ENCODE results near the gene SACM1L. TPM values are rescaled to one million over a fixed set of nuclear protein-coding genes. Genes with fewer than 3 reads are reported as not detected.

The SACM1L gene
- total RNA-seq, 1 donor from 2014 or later = 50.8 TPM

GRCh38 chr3:45785605-45786150, 96.5 kb downstream of the SACM1L start:
- DNase-seq (ENCODE audit: low spot score) = no peak

- DNase-seq (ENCODE audit: low spot score) = no peak
Observed at GRCh38 chr3:45786801-45787495, 97.8 kb downstream of the SACM1L start.

- no peak for DNase-seq (ENCODE audit: low spot score)
Observed at GRCh38 chr3:45787551-45787950, 98.4 kb downstream of the SACM1L start.

DNA sequence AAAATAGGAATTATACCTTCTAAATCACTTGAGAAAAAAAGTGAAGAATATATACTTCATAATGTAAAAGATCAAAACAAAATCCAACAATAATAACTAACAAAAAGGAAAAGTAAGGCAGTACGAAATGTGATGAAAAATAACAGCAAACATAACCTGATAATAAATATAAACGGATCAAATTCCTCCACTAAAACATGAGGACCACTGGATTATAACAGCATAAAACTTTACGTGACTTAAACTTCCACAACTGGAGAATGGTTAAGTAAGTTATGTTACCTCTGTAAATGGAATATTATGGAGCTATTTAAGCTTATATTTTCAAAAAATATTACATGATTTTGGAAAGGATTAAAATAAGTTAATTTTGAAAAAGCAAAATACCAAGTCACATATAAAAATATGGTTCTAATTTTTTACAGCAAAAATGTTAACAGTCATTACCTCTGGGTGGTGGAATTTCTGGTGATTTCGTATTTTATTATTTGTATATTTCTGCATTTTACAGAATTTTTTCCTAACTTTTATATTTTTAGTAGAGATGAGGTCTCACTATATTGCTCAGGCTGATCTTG, 100.1 kb downstream of the SACM1L start:
- no peak for DNase-seq (ENCODE audit: low spot score)

- DNase-seq (ENCODE audit: low spot score) = no peak
Observed at GRCh38 chr3:45790596-45790995, 101.4 kb downstream of the SACM1L start.

DNA sequence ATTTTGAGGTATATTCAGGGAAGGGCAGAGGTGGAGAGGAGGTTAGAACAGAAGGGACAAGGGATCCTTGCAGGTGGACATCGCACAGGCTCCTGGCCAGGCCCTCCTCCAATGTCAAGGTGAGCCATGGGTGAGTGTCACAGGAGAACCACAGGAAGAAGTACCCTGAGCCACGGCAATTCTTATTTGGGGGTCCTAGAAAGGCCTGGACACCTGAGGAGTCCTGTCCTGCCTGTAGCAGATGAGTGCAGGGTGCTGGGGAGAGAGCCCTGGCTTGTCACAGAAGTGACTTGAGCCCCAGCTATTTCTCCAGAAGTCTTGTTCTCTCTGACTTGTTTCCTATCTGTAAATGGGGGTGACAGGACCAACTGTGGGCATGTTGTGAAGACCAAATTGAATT, 102.8 kb downstream of the SACM1L start:
- DNase-seq (ENCODE audit: low spot score) = no peak

DNA sequence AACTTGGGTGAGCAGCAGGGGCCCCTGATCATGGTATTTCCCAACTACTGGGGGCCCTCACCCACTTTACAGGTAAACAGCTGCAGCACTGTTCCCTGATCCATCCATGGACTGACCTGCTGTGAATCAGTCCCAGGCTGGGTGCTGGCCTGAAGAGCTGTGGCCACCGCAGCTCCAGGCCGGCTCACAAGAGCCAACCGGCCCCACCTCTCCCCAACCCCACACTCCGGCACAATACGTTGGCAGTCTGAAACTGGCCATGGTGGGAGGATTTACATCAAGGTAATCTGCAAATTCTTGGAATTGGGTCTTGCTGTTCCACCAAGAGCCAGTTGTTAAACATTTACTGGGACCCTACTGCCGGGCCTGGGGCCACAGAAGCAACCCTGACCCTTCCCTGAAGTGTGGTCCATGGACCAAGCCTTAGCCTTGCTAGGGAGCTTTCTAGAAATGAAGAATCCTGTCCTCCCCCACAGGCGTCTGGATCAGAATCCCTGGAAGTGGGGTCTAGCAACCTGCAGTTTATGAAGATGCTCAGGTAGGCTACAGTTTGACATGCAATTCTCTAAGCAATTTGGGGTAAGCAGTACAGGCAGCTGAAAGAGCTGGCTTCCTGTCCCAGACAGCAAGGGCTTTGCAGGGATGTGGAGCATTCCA, 103.4 kb downstream of the SACM1L start:
- no peak for DNase-seq (ENCODE audit: low spot score)

DNA sequence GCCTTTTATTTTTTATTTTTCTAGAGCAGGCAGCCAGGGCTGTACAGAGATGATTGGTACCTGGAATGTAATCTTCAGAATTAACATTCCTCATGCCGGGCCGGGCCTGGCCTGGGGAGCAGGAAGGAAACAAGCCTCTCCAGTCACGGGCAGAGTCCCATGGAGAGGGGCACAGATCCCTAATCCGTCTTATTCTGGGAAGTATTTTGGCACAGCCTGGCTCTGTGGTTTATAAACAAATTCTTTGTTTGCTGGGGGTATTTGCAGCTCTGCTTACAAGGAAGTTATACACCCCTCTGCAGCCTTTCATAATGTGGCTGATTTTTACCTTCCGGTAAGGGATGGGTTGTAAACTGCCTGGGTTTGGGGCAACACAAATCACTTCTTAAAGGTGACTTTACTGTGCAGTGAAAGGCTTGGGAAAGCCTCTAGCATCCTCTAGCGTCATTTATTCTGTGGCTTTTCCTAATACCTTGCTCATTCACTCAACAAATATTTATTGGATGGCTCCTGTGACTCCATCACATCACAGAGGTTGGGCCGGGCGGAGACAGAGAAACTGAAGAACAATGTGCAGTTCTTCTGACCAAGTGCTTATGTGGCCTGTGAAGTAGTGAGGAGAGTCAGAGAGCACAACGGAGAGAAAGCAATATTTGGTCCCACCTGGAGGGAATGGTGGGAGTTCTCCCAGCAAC, 104.4 kb downstream of the SACM1L start:
- DNase-seq (ENCODE audit: low spot score) = no peak

DNA sequence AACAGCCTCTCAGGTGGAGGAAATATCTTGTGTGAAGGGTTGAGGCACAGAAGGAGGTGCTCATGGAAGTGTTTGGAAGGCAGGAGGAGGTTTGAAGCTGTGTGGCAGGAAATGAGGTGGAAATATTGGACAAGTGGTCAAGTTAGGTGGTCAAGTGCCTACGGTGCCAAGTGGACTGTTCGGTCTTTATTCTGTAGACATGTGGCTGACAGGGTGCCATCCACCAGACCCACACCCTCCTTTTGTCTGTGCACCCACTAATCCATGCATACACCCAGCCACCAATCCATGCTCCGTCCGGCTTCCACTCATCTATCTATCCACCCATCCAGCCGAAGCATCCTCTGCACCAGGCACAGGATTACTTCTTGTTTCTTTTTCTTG, 105.0 kb downstream of the SACM1L start:
- DNase-seq (ENCODE audit: low spot score) = no peak

DNA sequence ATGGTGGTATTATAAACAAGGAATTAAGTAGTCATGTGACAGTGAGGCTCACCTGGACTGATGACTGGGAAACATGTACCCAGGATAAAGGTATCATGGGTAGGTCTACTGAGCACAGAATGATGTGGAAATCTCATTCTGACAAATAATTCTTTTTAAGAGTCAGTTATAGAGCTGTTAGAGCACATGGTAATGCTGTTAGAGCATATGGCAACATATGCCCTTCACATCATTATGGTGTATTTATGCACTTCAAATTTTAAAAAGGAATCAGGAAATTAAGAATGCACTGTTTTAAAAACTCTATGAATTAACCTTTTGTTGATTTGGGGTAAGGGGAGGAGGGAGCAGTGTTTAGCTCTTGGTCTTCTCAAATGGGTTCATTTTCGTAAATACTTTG, 105.5 kb downstream of the SACM1L start:
- DNase-seq (ENCODE audit: low spot score) = no peak

Other genes starting within 250 kb of the SACM1L start
- gene LIMD1, start 94.6 kb upstream of the SACM1L start, total RNA-seq (ENCODE audit: insufficient read depth, low replicate concordance) = 14.9 TPM
- 2.9 TPM for gene SLC6A20, start 107.1 kb downstream of the SACM1L start, total RNA-seq (ENCODE audit: insufficient read depth, low replicate concordance)
- 40.0 TPM for gene LZTFL1, start 152.7 kb downstream of the SACM1L start, total RNA-seq (ENCODE audit: insufficient read depth, low replicate concordance)
- 0.48 TPM for gene CCR9, start 197.1 kb downstream of the SACM1L start, total RNA-seq (ENCODE audit: insufficient read depth, low replicate concordance)